Upper lobe of left lung (tissue), 6 donors: ENCODE data around the gene MCM3. TPM values are rescaled to one million over a fixed set of nuclear protein-coding genes. Genes with fewer than 3 reads are reported as not detected.

ENCODE experiments used
- ATAC-seq, 2 donors: fragments of 200-7000 bp; cut with Tn5 transposase; one replicate each; pipeline ENCODE4 v1.9.1; 2022; ENCODE audit warnings: mild to moderate bottlenecking in 2 of 2, moderate library complexity in 2 of 2; ENCODE audit not compliant: low FRiP score in 2 of 2
- DNase-seq, 2 donors: peaks; one replicate each; pipeline ENCODE4 v3.0.0-alpha.2; 2019 to 2020
- H3K27ac ChIP-seq, 4 donors: fragments of 200-600 bp; sonication (generic); one replicate each; pipeline ENCODE4 v1.5.1; 2016 to 2019
- H3K27me3 ChIP-seq, 4 donors: fragments of 200-600 bp; sonication (generic); one replicate each; pipeline ENCODE4 v1.5.1; 2017 to 2019
- H3K36me3 ChIP-seq, 4 donors: fragments of 200-600 bp; sonication (generic); one replicate each; pipeline ENCODE4 v1.5.1; 2016 to 2019
- H3K4me1 ChIP-seq, 4 donors: fragments of 200-600 bp; sonication (generic); one replicate each; pipeline ENCODE4 v1.5.1; 2018 to 2019
- H3K4me3 ChIP-seq, 4 donors: fragments of 200-600 bp; sonication (generic); one replicate each; pipeline ENCODE4 v1.5.1; 2017 to 2019; ENCODE audit warnings: mild to moderate bottlenecking in 2 of 4, moderate library complexity in 1 of 4
- H3K9me3 ChIP-seq, 4 donors: fragments of 200-600 bp; sonication (generic); one replicate each; pipeline ENCODE4 v1.5.1; 2018 to 2019
- CTCF ChIP-seq, 6 experiments: fragments of 450-650 bp in 4 of 6; fragments of 200-600 bp in 2 of 6; sonication (generic) in 2 of 6; IDR thresholded peaks; one replicate each; pipeline ENCODE4 v1.5.1; 2016 to 2019; ENCODE audit warnings: antibody characterized with exemption in 6 of 6
- EP300 ChIP-seq, 4 donors: sonication (generic); formaldehyde crosslinking; IDR thresholded peaks; one replicate each; pipeline ENCODE4 v1.5.1; 2017; ENCODE audit warnings: antibody characterized with exemption in 4 of 4, control low read depth in 2 of 4
- POLR2A ChIP-seq, 4 donors: fragments of 450-650 bp; IDR thresholded peaks; one replicate each; pipeline ENCODE4 v1.5.1; 2016 to 2017; ENCODE audit warnings: antibody characterized with exemption in 4 of 4, mild to moderate bottlenecking in 2 of 4
- POLR2AphosphoS5 ChIP-seq, 2 donors: sonication (generic); formaldehyde crosslinking; IDR thresholded peaks; one replicate each; pipeline ENCODE4 v1.5.1; 2017; ENCODE audit warnings: antibody characterized with exemption in 2 of 2
- WGBS, 2 donors: methylation state at CpG; one replicate each; pipeline ENCODE4 v1.1.5; 2017 to 2018; 5-methylcytosine and 5-hydroxymethylcytosine counted together
- total RNA-seq, 6 donors: library from RNA; depleted of rRNA in 4 of 6; stranded (reverse); fragments of >200 nt in 4 of 6; gene quantifications; one replicate each; pipeline versions ENCODE4 v1.1.0 to v1.2.1, GENCODE V29; 2016 to 2021
- donor health status: DM: no; HTN: no; CAD: no; lungs with moderate emphysema.
- donor health status: DM: no; HTN: yes; CAD: no; lungs with severe emphysema.

MCM3 gene
- total RNA-seq, 6 donors from 2014 or later: 20.4 to 35.9 (median 28.2) TPM

- H3K4me3 ChIP-seq: no peak overlapping the region
- DNase-seq (peak in 1 of 2 donors; percentile 65), ATAC-seq (peak; percentile 68 to 87)
- TF ChIP-seq EP300 (IDR thresholded peaks at IDR 0.05) (peak in 1 of 4 donors; percentile 8), CTCF (IDR thresholded peaks at IDR 0.05) (no peak)
- no peaks in the 10 kb centered on the region for H3K27me3 ChIP-seq
- H3K36me3 ChIP-seq: no peaks in the 10 kb centered on the region
- no peaks in the 10 kb centered on the region for H3K9me3 ChIP-seq
- H3K4me1 ChIP-seq: peaks cover 0 to 18% (median 0%) of the 10 kb centered on the region in 4 donors
- H3K27ac ChIP-seq: peak overlapping the region in 1 of 4 donors; percentile 63
- WGBS, 2 donors: 36 to 78% methylated on average over 2 of the region's 2 CpGs
These were observed 43.7 kb upstream of the MCM3 start for GRCh38 chr6:52328303-52328662.

- ATAC-seq: no peak
- 93 to 94% methylated on average over 3 of the region's 3 CpGs for WGBS, 2 donors
- DNase-seq: no peak
- Histone ChIP-seq H3K4me1 (peaks cover 0 to 18% (median 0%) of the 10 kb centered on the region in 4 donors), H3K4me3 (no peak overlapping the region), H3K9me3 (no peaks in the 10 kb centered on the region), H3K36me3 (no peaks in the 10 kb centered on the region), H3K27me3 (no peaks in the 10 kb centered on the region), H3K27ac (no peak overlapping the region)
- TF ChIP-seq POLR2AphosphoS5 (IDR thresholded peaks at IDR 0.05): no peak
These were observed 42.2 kb upstream of the MCM3 start for GRCh38 chr6:52326540-52327364.

- no peak overlapping the region for H3K4me3 ChIP-seq
- H3K27me3 ChIP-seq: no peaks in the 10 kb centered on the region
- WGBS, 2 donors: 78 to 84% methylated on average over 14 of the region's 14 CpGs
- peaks cover 0 to 18% (median 0%) of the 10 kb centered on the region in 4 donors for H3K4me1 ChIP-seq
- no peak for ATAC-seq
- DNase-seq: no peak
- TF ChIP-seq POLR2A (IDR thresholded peaks at IDR 0.05): no peak
- no peak for TF ChIP-seq POLR2AphosphoS5 (IDR thresholded peaks at IDR 0.05)
- no peak for TF ChIP-seq CTCF (IDR thresholded peaks at IDR 0.05)
- no peak for TF ChIP-seq EP300 (IDR thresholded peaks at IDR 0.05)
- no peaks in the 10 kb centered on the region for H3K36me3 ChIP-seq
- no peak overlapping the region for H3K27ac ChIP-seq
- H3K9me3 ChIP-seq: no peaks in the 10 kb centered on the region
These were observed 41.3 kb upstream of the MCM3 start for GRCh38 chr6:52325695-52326471.

- H3K4me3 ChIP-seq: no peak overlapping the region
- ATAC-seq (no peak), DNase-seq (no peak)
- no peaks in the 10 kb centered on the region for H3K27me3 ChIP-seq
- TF ChIP-seq CTCF (IDR thresholded peaks at IDR 0.05) (no peak), POLR2A (IDR thresholded peaks at IDR 0.05) (no peak), EP300 (IDR thresholded peaks at IDR 0.05) (no peak), POLR2AphosphoS5 (IDR thresholded peaks at IDR 0.05) (no peak)
- H3K9me3 ChIP-seq: no peaks in the 10 kb centered on the region
- no peak overlapping the region for H3K27ac ChIP-seq
- H3K4me1 ChIP-seq: peaks cover 0 to 9% (median 0%) of the 10 kb centered on the region in 4 donors
- no peaks in the 10 kb centered on the region for H3K36me3 ChIP-seq
- 86 to 94% methylated on average over 6 of the region's 6 CpGs for WGBS, 2 donors
These were observed 39.6 kb upstream of the MCM3 start for GRCh38 chr6:52324189-52324588.

GRCh38 chr6:52317841-52318581 is 33.5 kb upstream of the MCM3 start:
- WGBS, 2 donors: 39 to 54% methylated on average over 4 of the region's 4 CpGs
- Histone ChIP-seq H3K4me3 (no peak overlapping the region), H3K9me3 (no peaks in the 10 kb centered on the region), H3K27ac (no peak overlapping the region), H3K4me1 (peaks cover 0 to 7% (median 5%) of the 10 kb centered on the region in 4 donors), H3K27me3 (no peaks in the 10 kb centered on the region), H3K36me3 (no peaks in the 10 kb centered on the region)
- DNase-seq: no peak
- peak in 1 of 2 donors; percentile 49 for ATAC-seq
- TF ChIP-seq EP300 (IDR thresholded peaks at IDR 0.05) (no peak), POLR2AphosphoS5 (IDR thresholded peaks at IDR 0.05) (no peak), POLR2A (IDR thresholded peaks at IDR 0.05) (no peak), CTCF (IDR thresholded peaks at IDR 0.05) (no peak)
